ENCODE results near the gene EGLN2. TPM values are rescaled to one million over a fixed set of nuclear protein-coding genes. Genes with fewer than 3 reads are reported as not detected.

EGLN2 gene
- total RNA-seq, 2 experiments from 2014 or later, result 87.4 to 90.1 TPM

- ATAC-seq (no peak), DNase-seq (no peak)
- Mint-ChIP-seq H3K27ac (peak overlapping the region; percentile 83), H3K4me1 (ENCODE audit: low read depth) (peaks cover 80% of the 10 kb centered on the region), H3K4me3 (peak overlapping the region; percentile 95), H3K27me3 (no peaks in the 10 kb centered on the region), H3K9me3 (no peaks in the 10 kb centered on the region), H3K36me3 (ENCODE audit: low read depth) (peaks cover 55% of the 10 kb centered on the region)
- ChIA-PET POLR2A (interaction anchor here (0.5 to 1.7 kb wide), 4 partner anchors 23 to 110 kb away, joined by 3 to 6 read pairs (median 4); partner anchors contain the start of gene RAB4B), CTCF (no interaction called here)
- no peak for TF ChIP-seq CTCF (IDR thresholded peaks at IDR 0.05)
- intact Hi-C loops (cut with micrococcal nuclease), result loop anchor here (5.0 kb wide), 2 partner anchors 49 to 139 kb away; partner anchors contain the start of genes ACTMAP and SNRPA
Measured at GRCh38 chr19:40801426-40802299, 2.7 kb downstream of the EGLN2 start.

GRCh38 chr19:40802300-40803169 lies 3.5 kb downstream of the EGLN2 start:
- ATAC-seq (no peak), DNase-seq (no peak)
- TF ChIP-seq CTCF (IDR thresholded peaks at IDR 0.05), result no peak
- intact Hi-C loops (cut with micrococcal nuclease), result loop anchor here (5.0 kb wide), 2 partner anchors 50 to 140 kb away; partner anchors contain the start of genes ACTMAP and SNRPA
- Mint-ChIP-seq H3K9me3 (no peaks in the 10 kb centered on the region), H3K4me3 (peak overlapping the region; percentile 95), H3K27ac (peak overlapping the region; percentile 83), H3K27me3 (no peaks in the 10 kb centered on the region), H3K4me1 (ENCODE audit: low read depth) (peaks cover 82% of the 10 kb centered on the region), H3K36me3 (ENCODE audit: low read depth) (peaks cover 60% of the 10 kb centered on the region)
- POLR2A ChIA-PET, result interaction anchor here (0.5 to 1.0 kb wide), 4 partner anchors 25 to 111 kb away, joined by 3 to 5 read pairs (median 4); partner anchors contain the start of gene RAB4B
- CTCF ChIA-PET, result interaction anchor here (1.0 kb wide), 1 partner anchor 139 kb away, joined by 3 read pairs; no protein-coding TSS in a partner anchor

GRCh38 chr19:40803170-40803856 lies 4.3 kb downstream of the EGLN2 start:
- H3K27me3 Mint-ChIP-seq, result no peaks in the 10 kb centered on the region
- POLR2A ChIA-PET, result interaction anchor here (0.9 to 1.8 kb wide), 2 partner anchors 25 to 112 kb away, joined by 4 to 5 read pairs; partner anchors contain the start of gene RAB4B
- H3K9me3 Mint-ChIP-seq, result no peaks in the 10 kb centered on the region
- DNase-seq (peak; percentile 24), ATAC-seq (no peak)
- H3K4me3 Mint-ChIP-seq, result peak overlapping the region; percentile 95
- H3K27ac Mint-ChIP-seq, result peak overlapping the region; percentile 83
- CTCF ChIA-PET, result interaction anchor here (1.0 kb wide), 1 partner anchor 140 kb away, joined by 3 read pairs; no protein-coding TSS in a partner anchor
- peaks cover 62% of the 10 kb centered on the region for H3K36me3 Mint-ChIP-seq (ENCODE audit: low read depth)
- H3K4me1 Mint-ChIP-seq (ENCODE audit: low read depth), result peaks cover 79% of the 10 kb centered on the region
- intact Hi-C loops (cut with micrococcal nuclease), result loop anchor here (5.0 kb wide), 2 partner anchors 51 to 141 kb away; partner anchors contain the start of genes ACTMAP and SNRPA
- TF ChIP-seq CTCF (IDR thresholded peaks at IDR 0.05), result no peak

GRCh38 chr19:40803857-40804782 lies 5.1 kb downstream of the EGLN2 start:
- TF ChIP-seq CTCF (IDR thresholded peaks at IDR 0.05), result no peak
- ATAC-seq, result peak; percentile 63
- intact Hi-C loops (cut with micrococcal nuclease), result loop anchor here (5.0 kb wide), 2 partner anchors 52 to 142 kb away; partner anchors contain the start of genes ACTMAP and SNRPA

More at GRCh38 chr19:40803857-40804782, 5.1 kb downstream of the EGLN2 start:
- CTCF ChIA-PET, result interaction anchor here (0.7 to 4.5 kb wide), 5 partner anchors 31 to 142 kb away, joined by 3 to 36 read pairs (median 3); no protein-coding TSS in a partner anchor
- peaks cover 76% of the 10 kb centered on the region for H3K4me1 Mint-ChIP-seq (ENCODE audit: low read depth)
- H3K9me3 Mint-ChIP-seq, result no peaks in the 10 kb centered on the region
- H3K4me3 Mint-ChIP-seq, result peak overlapping the region; percentile 95
- peaks cover 63% of the 10 kb centered on the region for H3K36me3 Mint-ChIP-seq (ENCODE audit: low read depth)
- POLR2A ChIA-PET, result interaction anchor here (0.6 to 1.8 kb wide), 6 partner anchors 25 to 189 kb away, joined by 3 to 5 read pairs (median 4); partner anchors contain the start of gene RAB4B
- H3K27me3 Mint-ChIP-seq, result no peaks in the 10 kb centered on the region
- DNase-seq, result peak; percentile 87
- H3K27ac Mint-ChIP-seq, result peak overlapping the region; percentile 83
